Smooth muscle cell (in vitro differentiated cells): Measurements from ENCODE around the gene MEGF6. TPM values are rescaled to one million over a fixed set of nuclear protein-coding genes. Genes with fewer than 3 reads are reported as not detected.

Source experiments
- DNase-seq: peaks from one replicate; lab custom pipeline; 2025; ENCODE audit not compliant: unreplicated experiment; lab: John Stamatoyannopoulos, UW
- H2AFZ ChIP-seq: fragments of 200-600 bp; sonication (generic); 2 replicates; pipeline ENCODE4 v1.6.0; 2016; ENCODE audit warnings: antibody characterized with exemption, low read depth, mild to moderate bottlenecking
- H3F3A ChIP-seq: fragments of 200-600 bp; sonication (generic); 2 replicates; pipeline ENCODE4 v1.6.0; 2017; ENCODE audit warnings: antibody characterized with exemption, low read depth
- H3K27ac ChIP-seq: fragments of 200-600 bp; sonication (generic); 2 replicates; pipeline ENCODE4 v1.5.1; 2016; ENCODE audit warnings: low read depth, mild to moderate bottlenecking
- H3K27me3 ChIP-seq: fragments of 200-600 bp; sonication (generic); 2 replicates; pipeline ENCODE4 v1.6.1; 2016; ENCODE audit warnings: low read depth, mild to moderate bottlenecking
- H3K36me3 ChIP-seq: fragments of 200-600 bp; sonication (generic); 2 replicates; pipeline ENCODE4 v1.5.1; 2016; ENCODE audit warnings: low read depth
- H3K4me1 ChIP-seq: fragments of 200-600 bp; sonication (generic); 2 replicates; pipeline ENCODE4 v1.5.1; 2016; ENCODE audit warnings: low read depth
- H3K4me2 ChIP-seq: fragments of 200-600 bp; sonication (generic); 2 replicates; pipeline ENCODE4 v1.6.0; 2016; ENCODE audit warnings: mild to moderate bottlenecking
- H3K4me3 ChIP-seq: fragments of 200-600 bp; sonication (generic); 2 replicates; pipeline ENCODE4 v1.5.1; 2016; ENCODE audit warnings: mild to moderate bottlenecking
- H3K79me2 ChIP-seq: fragments of 200-600 bp; sonication (generic); 2 replicates; pipeline ENCODE4 v1.6.0; 2016; ENCODE audit warnings: low read depth, mild to moderate bottlenecking
- H3K9ac ChIP-seq: fragments of 200-600 bp; sonication (generic); 2 replicates; pipeline ENCODE4 v1.6.0; 2016; ENCODE audit warnings: low read depth
- H3K9me3 ChIP-seq: fragments of 200-600 bp; sonication (generic); replicated peaks from 2 replicates; pipeline ENCODE4 v1.5.1; 2016; ENCODE audit warnings: low read depth
- H4K20me1 ChIP-seq: fragments of 200-600 bp; sonication (generic); 2 replicates; pipeline ENCODE4 v1.6.0; 2016; ENCODE audit warnings: low read depth
- CTCF ChIP-seq: fragments of 200-600 bp; sonication (generic); IDR thresholded peaks from 2 replicates; pipeline ENCODE4 v1.5.1; 2017; ENCODE audit warnings: borderline replicate concordance, mild to moderate bottlenecking, antibody characterized with exemption; ENCODE audit not compliant: insufficient read depth, poor library complexity, severe bottlenecking
- WGBS: methylation state at CpG from one replicate; pipeline ENCODE4 v1.1.7; 2016; ENCODE audit warnings: low lambda C conversion rate; 5-methylcytosine and 5-hydroxymethylcytosine counted together
- polyA plus RNA-seq: library from polyadenylated mRNA; unstranded; fragments of >200 nt; fragmentation: Nextera tagmentation; extraction: Ambion mirVana; gene quantifications from 2 replicates; pipeline ENCODE4 v1.2.1, GENCODE V29; 2016
- total RNA-seq: library from RNA; depleted of rRNA; stranded (reverse); fragments of >200 nt; gene quantifications from 2 replicates; pipeline ENCODE4 v1.2.3, GENCODE V29; 2014

MEGF6 gene
- total and polyA plus RNA-seq, 2 experiments from 2014 or later, result 6.5 to 12.8 TPM

DNA sequence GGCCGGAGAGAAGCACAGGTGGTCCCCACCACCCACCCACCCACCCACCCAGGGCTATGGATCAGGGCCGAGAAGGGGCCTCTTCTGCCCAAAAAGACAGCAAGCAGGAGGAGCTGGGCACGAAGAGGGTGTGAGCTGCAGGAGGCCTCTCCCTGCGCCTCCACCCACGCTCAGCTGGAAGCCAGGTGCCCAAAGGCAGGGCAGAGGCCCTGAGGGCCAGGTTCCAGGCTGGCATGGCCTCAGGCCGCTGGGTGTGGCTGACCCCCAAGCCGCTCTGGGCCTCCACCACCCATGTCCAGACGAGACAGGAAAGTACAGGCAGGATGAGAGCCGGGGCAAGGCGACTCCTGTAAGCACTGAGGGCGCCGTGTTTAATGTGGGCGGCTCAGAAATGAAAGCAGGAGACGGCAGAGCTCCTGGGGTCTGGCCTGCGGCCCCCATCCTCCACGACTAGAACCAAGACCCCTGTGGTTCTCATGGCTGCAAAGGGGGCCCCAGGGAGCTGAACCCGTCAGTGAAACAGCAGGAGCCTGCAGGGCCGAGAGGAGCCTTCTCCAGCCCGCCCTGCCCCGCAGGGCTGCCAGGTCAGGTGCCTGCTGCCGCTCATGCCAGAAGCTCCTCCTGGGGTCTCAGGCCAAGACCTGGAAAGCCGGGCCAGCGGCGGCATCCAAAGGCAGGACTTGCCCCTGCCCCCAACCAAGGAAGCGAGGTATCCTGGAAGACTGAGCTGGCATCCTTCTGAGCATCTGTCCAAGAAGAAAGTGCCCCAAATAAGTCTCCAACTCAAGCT is 56.0 kb downstream of the MEGF6 start:
- no peak for DNase-seq
- no peaks in the 10 kb centered on the region for H3K4me1 ChIP-seq
- H3K4me2 ChIP-seq, result no peak overlapping the region
- H3K4me3 ChIP-seq, result no peak overlapping the region
- no peaks in the 10 kb centered on the region for H3K79me2 ChIP-seq
- no peak overlapping the region for H2AFZ ChIP-seq
- H3K27ac ChIP-seq, result no peak overlapping the region
- 90% methylated on average over 23 of the region's 25 CpGs for WGBS
- H3F3A ChIP-seq, result no peaks in the 10 kb centered on the region
- H3K9ac ChIP-seq, result no peak overlapping the region
- H3K27me3 ChIP-seq, result no peaks in the 10 kb centered on the region
- no peaks in the 10 kb centered on the region for H3K36me3 ChIP-seq
- TF ChIP-seq CTCF, result no peak
- no peaks in the 10 kb centered on the region for H3K9me3 ChIP-seq
- H4K20me1 ChIP-seq, result no peaks in the 10 kb centered on the region

GRCh38 chr1:3553940-3554223 is 57.4 kb downstream of the MEGF6 start:
- Histone ChIP-seq H3K4me3 (no peak overlapping the region), H2AFZ (no peak overlapping the region), H3K4me1 (no peaks in the 10 kb centered on the region), H3K36me3 (no peaks in the 10 kb centered on the region), H3K9me3 (no peaks in the 10 kb centered on the region), H3K79me2 (no peaks in the 10 kb centered on the region), H3K4me2 (no peak overlapping the region), H4K20me1 (no peaks in the 10 kb centered on the region), H3K9ac (no peak overlapping the region), H3K27me3 (no peaks in the 10 kb centered on the region), H3F3A (no peaks in the 10 kb centered on the region), H3K27ac (no peak overlapping the region)
- no peak for TF ChIP-seq CTCF
- 86% methylated on average over 8 of the region's 11 CpGs for WGBS
- no peak for DNase-seq

DNA sequence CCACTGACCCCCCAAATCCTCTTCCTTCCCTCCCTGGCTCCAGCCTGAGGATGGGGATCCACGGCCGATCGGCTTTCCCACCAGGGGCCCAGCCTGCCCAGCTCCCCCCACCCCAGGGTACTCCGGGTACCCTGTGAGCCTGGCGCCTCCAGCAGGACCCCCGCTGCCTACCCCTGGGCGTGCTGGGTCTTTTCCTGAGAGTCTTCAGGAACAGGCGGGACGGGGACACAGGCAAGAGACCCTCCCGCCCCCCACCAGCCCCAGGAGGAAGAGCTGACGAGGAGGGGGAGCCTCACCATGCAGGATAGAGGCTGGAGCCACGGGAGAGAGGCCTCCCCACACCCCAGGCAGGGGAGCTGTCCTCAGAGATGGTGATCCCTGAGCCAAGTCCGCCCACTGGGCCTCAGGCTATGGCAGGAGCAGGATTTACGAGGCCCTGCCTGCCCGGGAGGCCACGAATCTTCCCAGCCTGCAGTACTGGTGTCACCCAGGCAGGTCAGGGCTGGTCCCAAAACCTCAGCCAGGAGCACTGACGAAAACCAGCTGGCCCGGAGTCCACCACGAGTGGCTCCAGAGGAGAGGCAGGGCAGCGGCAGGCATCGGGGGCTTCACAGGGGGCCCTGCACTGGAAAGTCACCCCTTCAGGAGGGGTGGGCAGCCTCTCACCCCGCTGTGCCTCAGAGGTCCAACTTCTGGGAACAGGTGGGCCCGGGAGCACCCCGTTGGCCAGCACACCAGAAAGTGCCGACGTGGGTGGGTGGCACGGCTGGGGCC is 58.0 kb downstream of the MEGF6 start:
- H3K4me2 ChIP-seq, result peak overlapping the region; percentile 69
- DNase-seq, result peak; percentile 16
- H3K27ac ChIP-seq, result no peak overlapping the region
- no peak overlapping the region for H3K9ac ChIP-seq
- no peaks in the 10 kb centered on the region for H3F3A ChIP-seq
- H3K4me3 ChIP-seq, result no peak overlapping the region
- WGBS, result 47% methylated on average over 20 of the region's 27 CpGs
- no peaks in the 10 kb centered on the region for H3K79me2 ChIP-seq
- no peak for TF ChIP-seq CTCF
- no peaks in the 10 kb centered on the region for H3K9me3 ChIP-seq
- no peaks in the 10 kb centered on the region for H3K36me3 ChIP-seq
- no peak overlapping the region for H2AFZ ChIP-seq
- H3K27me3 ChIP-seq, result no peaks in the 10 kb centered on the region
- no peaks in the 10 kb centered on the region for H4K20me1 ChIP-seq
- H3K4me1 ChIP-seq, result no peaks in the 10 kb centered on the region

DNA sequence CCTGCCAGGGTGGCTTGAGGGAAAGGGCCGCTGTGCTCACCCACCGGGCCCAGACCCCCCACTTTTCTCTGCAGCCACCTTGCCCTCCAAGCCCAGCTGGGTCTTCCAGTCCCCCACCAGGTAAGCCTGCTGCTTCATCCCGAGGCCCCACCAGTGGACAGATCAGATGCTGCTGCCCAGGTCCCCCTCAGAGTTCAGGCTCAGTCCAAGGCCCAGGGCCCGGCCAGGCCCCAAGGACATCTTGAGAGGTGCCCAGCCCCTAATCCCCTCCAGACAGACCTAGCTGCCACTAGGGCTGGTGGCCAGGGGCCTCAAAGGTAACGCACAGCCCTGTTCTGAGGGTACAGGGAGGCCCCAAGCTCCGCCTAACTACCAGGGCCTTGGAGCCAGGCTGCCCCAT is 58.6 kb downstream of the MEGF6 start:
- no peak for DNase-seq
- Histone ChIP-seq H3K36me3 (no peaks in the 10 kb centered on the region), H3K9ac (no peak overlapping the region), H2AFZ (no peak overlapping the region), H3K4me3 (no peak overlapping the region), H3K27me3 (no peaks in the 10 kb centered on the region), H3K4me2 (no peak overlapping the region), H4K20me1 (no peaks in the 10 kb centered on the region), H3K9me3 (no peaks in the 10 kb centered on the region), H3F3A (no peaks in the 10 kb centered on the region), H3K27ac (no peak overlapping the region), H3K4me1 (no peaks in the 10 kb centered on the region), H3K79me2 (no peaks in the 10 kb centered on the region)
- TF ChIP-seq CTCF, result no peak
- 93% methylated on average over 6 of the region's 6 CpGs for WGBS
